GM19455 (cell line): Measurements from ENCODE around the gene ZNF354C.
"Not testable (repeated sequence)": the region's sequence is repeated elsewhere in the genome, so short reads cannot be mapped to it uniquely, and the experiment has no call there.

Experiments used
- ATAC-seq: cut with Tn5 transposase; IDR thresholded peaks from one replicate; pipeline ENCODE4 v1.9.1; 2021; ENCODE audit not compliant: unreplicated experiment

Gene ZNF354C

DNA sequence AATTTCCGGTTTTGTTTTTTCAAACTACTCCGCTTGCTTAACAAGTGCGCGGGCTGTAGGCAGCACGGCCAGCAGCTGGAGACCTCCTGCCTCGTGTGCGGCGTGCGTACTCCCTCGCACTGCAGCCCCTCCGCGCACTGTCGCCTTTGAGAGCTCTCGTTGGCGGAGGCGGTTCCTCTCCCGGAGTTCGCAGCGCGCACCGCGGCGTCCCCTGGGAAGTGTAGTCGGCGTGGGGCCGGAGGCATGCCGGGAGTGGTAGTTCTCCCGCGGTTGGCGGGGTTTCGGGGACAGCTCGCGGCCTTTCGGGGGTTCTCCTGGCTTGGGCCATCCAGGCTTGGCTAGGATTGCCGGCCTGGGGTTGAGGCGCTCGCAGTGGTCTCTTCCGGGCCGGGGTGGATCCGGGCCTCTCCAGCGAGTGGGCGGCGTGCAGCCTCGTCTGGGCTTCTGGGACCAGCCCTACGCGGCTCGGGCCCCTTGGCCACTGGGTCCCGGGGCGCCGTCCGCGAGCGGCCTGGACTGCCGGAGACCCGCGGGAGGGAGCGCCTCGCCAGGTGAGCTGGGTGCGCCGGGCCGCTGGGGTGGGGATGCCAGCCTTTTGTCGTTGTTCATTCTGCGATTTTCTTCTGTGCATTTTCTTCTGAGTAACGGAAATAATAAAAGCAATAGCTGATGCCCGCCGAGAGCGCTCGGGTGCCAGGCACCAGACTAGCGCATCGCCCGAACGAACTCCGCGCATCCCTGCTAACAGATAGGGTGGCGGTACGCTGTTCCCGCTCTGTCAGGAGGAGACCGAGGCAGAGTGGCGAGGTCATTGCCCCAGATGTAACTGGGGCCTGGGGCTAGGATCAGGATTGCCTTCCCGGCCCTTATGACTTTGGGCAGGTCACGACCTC is at the start of gene ZNF354C:
ZNF354C (plus strand) TSS at position 258 of the 893 bp plus-strand sequence. CDS start 1,696 bp downstream, outside the sequence.
- ATAC-seq, result no peak

DNA sequence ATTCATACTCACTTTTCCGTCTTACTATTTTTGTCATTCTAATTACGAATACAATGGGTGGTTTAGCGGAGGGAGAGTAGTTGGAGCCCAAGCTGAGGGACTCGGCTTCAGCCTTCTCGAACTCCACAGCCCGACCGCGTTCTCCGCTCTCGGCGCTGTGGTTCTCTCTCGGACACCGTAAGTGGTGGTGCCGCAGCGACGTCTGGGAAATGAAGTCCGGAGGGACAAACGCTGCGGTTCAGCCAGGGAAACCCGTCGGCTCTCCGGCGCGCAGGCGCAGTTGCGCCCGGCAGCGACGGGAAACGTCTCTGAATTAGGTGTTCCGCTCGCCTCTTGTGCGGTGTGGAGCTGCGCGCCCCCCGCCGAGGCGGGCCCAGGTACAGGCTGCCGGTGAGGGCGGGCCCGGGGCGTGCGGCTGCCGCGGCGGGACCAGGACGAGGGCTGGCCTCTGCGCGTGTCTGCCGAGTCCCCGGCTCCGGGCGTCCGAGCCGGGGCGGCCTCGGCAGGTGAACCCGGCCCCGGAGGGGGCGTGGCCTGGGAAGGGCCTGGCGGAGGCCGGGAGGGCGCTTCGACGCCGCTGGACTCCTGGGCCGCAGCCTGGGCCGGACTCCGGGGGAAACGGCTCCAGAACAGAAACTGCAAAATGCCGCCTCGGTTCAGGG is 36.5 kb upstream of the ZNF354C start, which contains the start of gene ZNF879:
ZNF879 (plus strand) TSS at position 277 of the 662 bp plus-strand sequence. CDS start 1,201 bp downstream, outside the sequence.
- ATAC-seq, result no peak

DNA sequence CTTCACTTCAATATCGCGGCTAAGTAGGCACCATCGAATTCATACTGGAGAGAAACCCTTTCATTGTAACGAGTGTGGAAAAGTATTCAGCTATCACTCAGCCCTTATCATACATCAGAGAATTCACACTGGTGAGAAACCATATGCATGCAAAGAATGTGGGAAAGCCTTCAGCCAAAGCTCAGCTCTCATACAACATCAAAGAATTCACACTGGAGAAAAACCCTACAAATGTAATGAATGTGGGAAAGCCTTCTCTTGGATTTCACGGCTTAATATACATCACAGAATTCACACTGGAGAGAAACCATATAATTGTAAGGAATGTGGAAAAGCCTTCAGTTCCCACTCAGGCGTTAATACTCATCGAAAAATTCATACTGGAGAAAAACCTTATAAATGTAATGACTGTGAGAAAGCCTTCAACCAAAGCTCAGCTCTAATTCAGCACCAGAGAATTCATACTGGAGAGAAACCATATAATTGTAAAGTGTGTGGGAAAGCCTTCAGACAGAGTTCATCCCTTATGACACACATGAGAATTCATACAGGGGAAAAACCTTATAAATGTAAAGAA is 27.1 kb upstream of the ZNF354C start:
- ATAC-seq, result no peak

DNA sequence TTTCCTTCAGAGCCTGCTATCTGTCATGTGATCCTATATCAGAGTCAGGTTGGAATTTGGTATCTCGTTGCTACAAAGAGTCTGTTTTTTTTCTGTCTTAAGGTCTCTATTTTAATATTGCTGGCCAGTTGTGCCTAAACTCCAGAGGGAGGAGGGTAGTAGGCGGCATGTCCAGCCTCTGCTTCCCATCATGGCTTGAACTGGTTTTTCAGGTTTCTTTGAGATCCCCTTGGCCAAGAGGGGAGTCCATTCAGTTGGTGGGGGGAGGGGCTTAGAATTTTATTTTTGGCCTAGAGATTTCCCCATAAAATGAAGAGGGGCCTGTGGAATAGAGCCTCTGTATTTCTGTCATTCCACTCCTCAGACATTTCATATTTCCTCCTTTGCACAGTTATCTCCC is 15.4 kb upstream of the ZNF354C start:
- no peak for ATAC-seq

DNA sequence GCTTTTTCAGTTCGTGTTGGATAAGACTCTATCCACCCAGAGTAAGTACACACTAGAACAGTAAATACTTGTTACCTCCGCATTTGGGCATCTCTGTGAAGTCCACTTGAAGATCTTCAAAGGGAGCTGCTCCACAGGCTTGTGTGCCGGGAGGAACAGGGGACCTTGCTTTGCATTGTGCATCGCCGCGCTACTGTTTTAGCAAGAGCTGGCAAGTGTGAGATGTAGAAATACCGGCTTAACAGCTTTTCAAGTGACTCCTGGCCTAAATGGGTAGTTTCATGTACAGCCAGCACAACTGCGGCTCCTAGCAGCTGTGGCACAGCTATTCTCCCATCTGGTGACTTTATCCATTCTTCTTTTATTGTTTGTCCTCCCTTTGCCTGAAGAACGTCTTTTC is 8.4 kb upstream of the ZNF354C start:
- ATAC-seq, result no peak

DNA sequence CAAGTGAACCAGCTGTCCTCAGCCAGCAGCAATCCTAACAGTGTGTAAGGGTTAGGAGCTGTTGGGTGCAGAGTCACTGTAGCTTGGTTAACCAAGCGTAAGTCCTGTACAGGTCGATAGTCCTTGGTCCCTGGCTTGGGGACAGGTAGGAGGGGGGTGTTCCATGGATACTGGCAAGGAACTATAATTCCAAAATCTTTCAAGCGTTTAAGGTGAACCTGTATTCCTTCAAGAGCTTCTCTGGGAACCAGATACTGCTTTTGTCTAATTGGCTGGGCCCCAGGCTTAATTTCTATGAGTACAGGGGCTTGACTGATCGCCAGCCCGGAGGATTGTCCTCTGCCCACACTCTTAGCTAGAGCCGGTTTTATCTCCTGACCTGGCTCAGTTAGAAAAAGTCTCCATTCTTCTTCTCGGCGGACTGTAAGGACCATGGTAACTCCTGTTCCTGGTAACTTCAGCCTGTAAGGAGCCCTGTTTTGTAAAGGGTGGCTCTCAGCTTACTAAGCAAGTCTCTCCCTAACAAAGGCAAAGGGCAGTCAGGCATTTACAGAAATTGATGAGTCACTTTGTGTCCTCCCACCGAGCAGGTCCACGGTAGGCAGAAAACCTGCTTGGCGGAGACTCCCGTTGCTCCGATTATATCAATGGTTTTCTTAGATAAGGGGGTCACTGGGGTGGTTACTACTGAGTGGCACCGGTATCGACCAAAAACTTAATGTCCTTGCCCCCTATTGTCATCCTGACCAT is 6.0 kb upstream of the ZNF354C start:
- no peak for ATAC-seq

DNA sequence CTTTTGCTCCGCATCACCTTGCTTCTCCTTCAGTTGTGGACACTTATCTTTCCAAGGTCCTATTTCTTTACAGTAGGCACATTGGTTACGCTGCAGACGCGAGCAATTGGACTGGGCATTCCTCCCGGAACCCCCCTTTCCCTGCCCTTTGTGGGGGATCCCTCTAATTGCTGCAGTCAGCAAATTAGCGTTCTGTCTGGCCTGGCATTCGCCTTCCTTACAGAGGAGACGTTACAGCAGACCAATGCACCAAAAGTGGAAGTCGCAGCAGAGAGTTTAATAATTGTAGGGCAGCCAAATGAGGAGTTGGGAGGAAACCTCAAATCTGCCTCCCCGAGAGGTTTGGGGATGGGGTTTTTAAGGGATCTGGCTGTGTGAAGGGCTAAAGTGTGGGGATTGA is 5.3 kb upstream of the ZNF354C start:
- no peak for ATAC-seq

DNA sequence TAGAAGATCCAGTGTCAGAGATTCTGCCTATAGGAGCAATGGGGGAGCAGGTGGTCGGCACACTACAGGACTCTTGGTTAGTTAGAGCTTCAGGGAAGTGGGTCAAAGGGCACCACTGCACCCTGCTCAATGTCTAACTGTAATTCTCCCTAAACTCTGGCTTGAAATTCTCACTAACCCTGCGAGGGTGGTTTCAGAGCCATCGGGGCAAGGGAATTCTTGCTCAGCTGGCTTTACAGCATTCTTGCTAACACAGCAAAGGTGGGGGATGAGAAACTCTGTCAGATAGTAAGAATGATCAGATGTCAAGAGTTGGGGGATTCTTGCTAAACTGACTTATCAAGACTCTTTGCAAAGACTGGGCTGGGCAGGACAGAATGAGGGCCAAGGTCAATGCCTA is 4.7 kb upstream of the ZNF354C start:
- no peak for ATAC-seq

DNA sequence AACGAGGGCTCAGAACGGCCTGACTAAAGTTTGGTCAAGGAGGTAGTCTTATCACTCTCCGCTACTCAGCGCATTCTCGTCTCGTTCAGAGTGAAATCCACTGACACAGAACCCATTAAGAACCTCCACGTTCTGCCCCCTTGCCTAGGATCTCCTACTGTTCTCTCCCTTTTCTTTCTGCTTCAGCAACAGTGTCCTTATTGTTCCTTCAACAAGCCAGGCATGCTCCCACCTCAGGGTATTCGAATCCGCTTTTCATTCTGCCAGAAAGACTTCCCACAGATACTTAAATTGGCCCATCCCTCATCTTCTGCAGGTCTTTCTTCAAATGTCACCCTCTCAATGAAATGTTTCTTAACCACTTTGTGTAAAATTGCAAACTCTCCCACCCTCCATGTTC is 4.3 kb upstream of the ZNF354C start:
- ATAC-seq, result no peak

DNA sequence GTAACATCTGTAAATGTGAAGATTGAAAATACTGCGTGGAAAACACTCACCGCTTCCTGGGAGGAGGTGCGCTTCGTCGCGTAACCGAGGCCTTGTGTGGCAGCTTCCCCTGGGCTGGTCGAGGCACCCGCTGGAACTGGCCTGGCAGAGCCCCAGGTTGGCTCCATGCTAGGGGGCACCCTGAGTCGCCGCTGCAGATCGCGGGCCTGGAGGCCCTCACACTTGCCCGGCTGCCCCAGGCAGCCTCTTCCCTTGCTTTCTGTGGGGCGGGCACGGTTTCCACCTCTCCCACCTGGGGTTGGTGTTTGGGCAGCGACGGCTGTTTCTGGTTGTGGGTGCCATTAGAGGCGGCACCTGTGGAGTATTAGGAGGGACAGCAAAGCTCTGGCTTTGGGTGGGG is 852 bp downstream of the ZNF354C start:
- no peak for ATAC-seq

DNA sequence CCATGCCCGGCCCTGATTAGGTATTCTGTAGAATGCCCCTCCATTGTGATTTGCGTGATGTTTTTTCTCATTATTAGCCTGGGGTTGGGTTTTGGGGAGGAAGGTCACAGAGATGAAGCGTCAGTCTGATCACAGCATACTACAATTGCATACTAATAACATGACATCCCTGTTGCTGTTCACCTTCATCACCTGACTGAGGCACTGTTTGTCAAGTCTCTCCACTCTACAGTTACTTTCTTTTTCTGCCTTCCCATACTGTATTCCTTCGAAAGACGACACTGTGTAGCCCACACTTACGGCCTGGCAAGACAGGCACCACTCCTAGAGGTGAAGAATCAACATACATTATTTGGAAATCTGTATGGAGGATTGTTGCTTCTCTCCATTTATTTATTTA is 5.5 kb downstream of the ZNF354C start:
- no peak for ATAC-seq

DNA sequence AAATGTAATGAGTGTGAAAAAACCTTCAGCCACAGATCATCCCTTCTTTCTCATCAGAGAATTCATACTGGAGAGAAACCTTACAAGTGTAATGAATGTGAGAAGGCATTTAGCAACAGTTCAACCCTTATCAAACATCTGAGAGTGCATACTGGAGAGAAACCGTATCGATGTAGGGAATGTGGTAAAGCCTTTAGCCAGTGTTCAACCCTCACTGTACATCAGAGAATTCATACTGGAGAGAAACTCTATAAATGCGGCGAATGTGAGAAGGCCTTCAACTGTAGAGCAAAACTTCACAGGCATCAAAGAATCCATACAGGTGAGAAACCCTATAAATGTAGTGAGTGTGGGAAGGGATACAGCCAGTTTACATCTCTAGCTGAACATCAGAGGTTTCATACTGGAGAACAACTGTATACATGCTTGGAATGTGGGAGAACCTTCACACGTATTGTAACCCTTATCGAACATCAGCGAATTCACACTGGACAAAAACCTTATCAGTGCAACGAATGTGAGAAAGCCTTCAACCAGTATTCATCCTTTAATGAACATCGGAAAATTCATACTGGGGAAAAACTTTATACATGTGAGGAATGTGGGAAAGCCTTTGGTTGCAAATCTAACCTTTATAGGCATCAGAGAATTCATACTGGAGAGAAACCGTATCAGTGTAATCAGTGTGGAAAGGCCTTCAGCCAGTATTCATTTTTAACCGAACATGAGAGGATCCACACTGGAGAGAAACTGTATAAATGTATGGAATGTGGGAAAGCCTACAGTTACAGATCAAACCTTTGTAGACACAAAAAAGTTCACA is 19.2 kb downstream of the ZNF354C start:
- ATAC-seq, result no peak

DNA sequence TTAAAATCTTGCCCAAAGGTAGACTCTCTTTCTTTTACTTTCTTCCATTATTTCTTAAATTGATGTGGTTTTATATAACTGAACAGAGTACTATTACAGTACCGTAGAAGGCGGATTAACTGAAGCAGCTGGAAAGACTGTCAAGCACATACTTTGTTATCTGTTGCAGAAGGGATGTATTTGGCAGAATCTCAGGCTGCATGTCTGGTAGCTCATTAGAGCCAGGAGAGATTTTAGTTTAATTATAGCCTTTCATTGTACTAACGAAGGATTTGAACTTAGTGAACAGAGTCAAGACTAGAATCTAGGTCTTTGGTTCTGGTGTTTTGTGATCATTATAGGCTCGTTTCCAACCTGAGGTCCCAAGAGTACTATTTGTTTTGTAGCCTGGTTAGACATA is 20.6 kb downstream of the ZNF354C start:
- ATAC-seq, result no peak

DNA sequence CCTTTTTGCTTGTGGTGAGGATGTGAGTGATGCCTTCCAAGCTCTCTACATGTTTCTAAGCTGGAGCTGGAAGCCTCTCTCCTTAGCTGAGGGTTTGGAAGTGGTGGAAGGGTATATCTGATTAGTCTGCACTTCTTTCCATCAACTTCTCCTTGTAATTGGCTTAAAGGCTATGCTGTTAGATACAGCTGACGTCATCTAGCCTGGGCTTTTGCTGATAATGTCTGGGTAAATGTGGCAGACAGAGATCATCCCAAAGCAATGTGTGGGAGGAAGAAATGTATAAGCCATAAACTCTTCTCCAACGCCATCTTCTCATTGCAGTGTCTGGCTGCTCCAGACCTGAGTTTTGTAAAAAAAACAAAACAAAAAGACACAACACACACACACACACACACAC is 29.3 kb downstream of the ZNF354C start:
- no peak for ATAC-seq

DNA sequence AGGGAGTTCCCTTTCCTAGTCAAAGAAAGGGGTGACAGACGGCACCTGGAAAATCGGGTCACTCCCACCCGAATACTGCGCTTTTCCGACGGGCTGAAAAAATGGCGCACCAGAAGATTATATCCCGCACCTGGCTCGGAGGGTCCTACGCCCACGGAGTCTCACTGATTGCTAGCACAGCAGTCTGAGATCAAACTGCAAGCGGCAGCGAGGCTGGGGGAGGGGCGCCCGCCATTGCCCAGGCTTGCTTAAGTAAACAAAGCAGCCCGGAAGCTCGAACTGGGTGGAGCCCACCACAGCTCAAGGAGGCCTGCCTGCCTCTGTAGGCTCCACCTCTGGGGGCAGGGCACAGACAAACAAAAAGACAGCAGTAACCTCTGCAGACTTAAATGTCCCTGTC is 41.1 kb downstream of the ZNF354C start:
- not testable (repeated sequence) for ATAC-seq

DNA sequence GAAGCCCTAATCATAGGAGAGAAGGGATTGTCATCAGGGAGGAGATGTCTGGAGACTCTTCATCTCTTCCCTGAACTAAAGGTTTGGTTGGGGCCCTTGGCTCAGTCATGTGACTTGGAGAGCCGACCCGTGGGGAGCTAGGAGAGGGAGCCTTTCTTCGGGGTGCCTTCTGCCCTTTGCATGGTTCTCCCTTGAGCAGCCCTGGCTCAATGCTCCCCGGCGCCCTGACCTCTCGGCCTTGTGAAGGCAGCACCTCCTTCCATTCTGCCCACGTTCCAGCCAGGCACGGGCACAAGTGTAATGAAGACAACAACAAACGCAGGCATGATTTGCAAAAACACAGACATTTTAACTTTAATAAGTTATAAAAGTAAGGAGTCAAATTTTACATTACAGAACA is 50.4 kb downstream of the ZNF354C start:
- no peak for ATAC-seq

DNA sequence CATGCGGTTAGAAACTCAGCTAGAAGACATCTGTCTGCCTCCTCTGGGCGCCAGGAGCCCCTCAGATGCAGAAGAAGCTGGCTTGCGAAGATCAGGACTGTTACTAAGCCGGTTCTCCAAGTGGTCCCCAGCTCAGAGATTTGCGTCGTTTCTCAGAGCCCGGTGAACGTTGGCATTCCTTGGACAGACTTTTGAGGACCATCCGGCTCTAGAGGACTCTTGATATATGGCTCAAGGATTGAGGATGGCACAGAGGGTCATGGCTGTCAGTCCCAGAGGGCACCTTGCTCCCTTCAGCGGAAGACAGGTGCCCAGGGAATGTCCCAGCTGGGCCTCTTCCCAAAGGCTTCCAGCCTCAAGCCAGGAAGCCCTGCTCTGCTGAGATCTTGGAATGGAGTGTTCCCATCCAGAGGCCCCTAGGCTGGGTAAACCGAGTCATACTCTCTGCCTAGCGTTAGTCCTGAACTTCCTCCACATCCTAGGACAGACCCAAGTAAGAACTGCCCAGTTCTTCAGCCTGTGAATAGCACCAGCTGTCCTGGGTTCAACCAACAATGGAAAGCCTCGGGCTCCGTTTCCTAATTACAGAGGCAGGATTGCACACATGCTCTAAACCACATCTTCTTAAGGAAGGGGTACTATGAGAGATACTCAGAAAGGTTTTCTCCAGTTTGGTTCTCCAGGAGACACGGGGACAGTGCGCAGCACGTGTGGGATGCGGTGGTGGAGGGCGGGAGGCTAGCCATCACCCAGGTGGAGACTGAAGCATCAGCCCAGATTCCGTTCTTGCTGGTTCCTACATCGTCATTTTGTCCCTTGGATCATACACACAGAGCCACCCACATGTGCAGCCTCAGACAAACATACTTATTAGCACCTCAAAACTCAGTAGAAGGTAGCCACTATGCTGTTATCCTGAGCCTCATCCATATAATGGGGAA is 51.4 kb downstream of the ZNF354C start:
- no peak for ATAC-seq

DNA sequence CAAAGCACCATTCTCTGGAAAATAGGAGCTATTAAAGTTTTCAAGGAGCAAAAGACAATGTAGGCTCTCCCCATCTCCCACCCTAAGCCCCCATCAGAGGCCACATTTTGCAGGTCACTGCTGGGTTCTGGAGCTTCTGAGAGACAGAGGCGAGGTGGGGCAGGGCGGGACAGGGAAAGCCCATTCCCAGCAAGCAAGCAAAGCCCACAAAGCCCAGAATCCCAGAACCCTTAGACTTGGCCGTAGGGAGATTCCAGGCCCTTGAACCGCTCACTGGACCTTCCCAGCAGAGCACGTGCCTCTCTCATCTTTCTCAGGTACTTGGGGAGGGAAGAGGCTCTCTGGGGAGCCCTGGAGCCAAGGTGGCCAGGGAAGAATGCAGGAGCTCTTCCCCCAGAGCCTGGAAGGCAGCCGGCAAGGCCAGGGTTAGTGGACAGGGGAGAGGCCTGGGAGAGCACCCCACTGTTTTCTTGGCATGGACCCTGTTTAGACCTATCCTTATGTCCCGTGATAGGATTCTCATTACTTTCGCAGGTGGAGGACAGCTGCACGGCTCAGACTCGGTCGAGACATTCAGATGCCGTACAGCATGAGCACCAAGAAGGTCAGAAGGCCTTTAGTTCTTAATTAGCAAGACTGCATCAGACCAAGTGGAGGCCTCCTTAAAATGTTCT is 52.4 kb downstream of the ZNF354C start:
- no peak for ATAC-seq

DNA sequence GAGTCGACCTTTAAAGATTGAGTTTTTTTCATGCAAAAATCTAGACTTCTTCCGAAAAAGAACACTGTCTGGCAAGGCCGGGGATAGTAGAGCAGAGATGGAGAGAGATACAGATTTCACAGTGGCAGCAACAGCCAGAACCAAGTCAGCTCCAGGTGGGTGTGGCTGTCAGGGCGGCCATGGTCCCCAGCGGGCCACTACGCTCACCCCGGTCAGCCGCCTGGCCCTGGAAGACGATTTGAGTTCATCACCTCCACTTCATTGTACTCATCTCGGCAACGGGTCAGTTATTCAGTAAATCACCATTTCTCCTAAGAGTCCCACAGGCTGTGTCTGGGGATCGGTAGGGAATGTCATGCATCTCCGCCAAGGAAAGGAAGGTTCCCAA is 53.0 kb downstream of the ZNF354C start:
- ATAC-seq, result no peak
